HepG2 (cell line): ENCODE results near the gene LSR. TPM values are rescaled to one million over a fixed set of nuclear protein-coding genes. Genes with fewer than 3 reads are reported as not detected.

ENCODE experiments used
- ATAC-seq: fragments of 200-7000 bp; cut with Tn5 transposase; 3 replicates; pipeline ENCODE4 v1.9.1; 2020; ENCODE audit warnings: mild to moderate bottlenecking, moderate library complexity
- BruUV-seq: library from RNA; stranded (reverse); fragments of 400-500 nt; replicated peaks from 2 replicates; lab custom pipeline; 2021; lab: Mats Ljungman, UMichigan
- CTCF ChIA-PET: fragments of 300-600 bp; formaldehyde crosslinking; extraction: SDS; loops from one replicate; lab custom pipeline; 2021; ENCODE audit warnings: low total read pairs, inconsistent platforms, low intra/inter-chr PET ratio; lab: Yijun Ruan, JAX
- POLR2A ChIA-PET: fragments of 350-600 bp; sonication (Branson Sonifier 250); formaldehyde crosslinking; loops from one replicate; lab custom pipeline; 2020; ENCODE audit warnings: antibody characterized with exemption, inconsistent platforms; lab: Yijun Ruan, JAX
- DNase-seq: peaks from one replicate; pipeline ENCODE4 v3.0.0-alpha.2; 2015; ENCODE audit warnings: low spot score
- FAIRE-seq: peaks from 3 replicates; lab custom pipeline; 2011; peaks lifted over from hg19 to GRCh38; lab: Jason Lieb, UNC
- H2AFZ ChIP-seq: one replicate; pipeline ENCODE4 v1.6.1; 2011; ENCODE audit warnings: low read length, inconsistent platforms
- H3K27ac ChIP-seq: fragments of 300-600 bp; 3 replicates; pipeline ENCODE4 v1.8.0; 2011; ENCODE audit warnings: mixed run types, mild to moderate bottlenecking, mixed read lengths, low read length, inconsistent platforms; ENCODE audit not compliant: insufficient read depth; ENCODE audit errors: extremely low read length
- H3K27me3 ChIP-seq, 2 experiments: fragments of 200-600 bp in 1 of 2; 2 replicates in 1 of 2; 3 replicates in 1 of 2; pipeline versions ENCODE4 v1.6.0 to v1.8.0; 2011; ENCODE audit warnings: low read length in 2 of 2, mild to moderate bottlenecking in 2 of 2, moderate library complexity in 2 of 2, inconsistent platforms in 1 of 2; ENCODE audit not compliant: insufficient read depth in 2 of 2, control insufficient read depth in 1 of 2
- H3K36me3 ChIP-seq, 2 experiments: fragments of 200-600 bp in 1 of 2; replicated peaks in 1 of 2; 2 replicates in 1 of 2; 3 replicates in 1 of 2; pipeline versions ENCODE4 v1.5.1 to v1.8.0; 2011; ENCODE audit warnings: low read length in 2 of 2, inconsistent platforms in 1 of 2; ENCODE audit not compliant: insufficient read depth in 2 of 2, control insufficient read depth in 1 of 2
- H3K4me1 ChIP-seq: 2 replicates; pipeline ENCODE4 v1.5.1; 2012; ENCODE audit warnings: low read length, inconsistent platforms; ENCODE audit not compliant: insufficient read depth
- H3K4me2 ChIP-seq: 2 replicates; pipeline ENCODE4 v1.6.0; 2011; ENCODE audit warnings: low read depth, low read length, inconsistent platforms
- H3K4me3 ChIP-seq, 3 experiments: fragments of 200-600 bp in 1 of 3; sonication (generic), shearing (Covaris generic) in 1 of 3; replicated peaks in 1 of 3; 2 replicates each; pipeline ENCODE4 v1.5.1; 2011 to 2016; ENCODE audit warnings: low read length in 3 of 3, inconsistent platforms in 2 of 3, low read depth in 2 of 3, mild to moderate bottlenecking in 2 of 3, control low read depth in 1 of 3, mixed read lengths in 1 of 3; ENCODE audit not compliant: insufficient read depth in 1 of 3
- H3K79me2 ChIP-seq: one replicate; pipeline ENCODE4 v1.6.1; 2011; ENCODE audit warnings: low read length, inconsistent platforms; ENCODE audit not compliant: insufficient read depth
- H3K9ac ChIP-seq: 2 replicates; pipeline ENCODE4 v1.6.0; 2011; ENCODE audit warnings: mild to moderate bottlenecking, low read depth, low read length, inconsistent platforms; ENCODE audit not compliant: insufficient read depth
- H3K9me3 ChIP-seq: 2 replicates; pipeline ENCODE4 v1.5.1; 2012; ENCODE audit warnings: mild to moderate bottlenecking, low read length
- H4K20me1 ChIP-seq: 2 replicates; pipeline ENCODE4 v1.6.0; 2011; ENCODE audit warnings: inconsistent platforms, mild to moderate bottlenecking, low read length, moderate library complexity; ENCODE audit not compliant: insufficient read depth
- MAFF ChIP-seq: IDR thresholded peaks from 2 replicates; pipeline ENCODE4 v1.6.1; 2011; ENCODE audit warnings: low read depth, low read length, improper control_type of control experiment
- MAFK ChIP-seq, 2 experiments: IDR thresholded peaks in 1 of 2; conservative IDR thresholded peaks in 1 of 2; 2 replicates each; pipeline ENCODE4 v1.6.1; 2011; ENCODE audit warnings: improper control_type of control experiment in 2 of 2, low read length in 2 of 2
- PREB ChIP-seq: sonication (generic); formaldehyde crosslinking; IDR thresholded peaks from 2 replicates; pipeline ENCODE4 v1.4.0; 2020; ENCODE audit warnings: missing genetic modification reagents
- ZBTB7A ChIP-seq: sonication (generic); formaldehyde crosslinking; IDR thresholded peaks from 2 replicates; pipeline ENCODE4 v1.8.0; 2022; ENCODE audit warnings: mild to moderate bottlenecking, missing genetic modification reagents
- ZNF687 ChIP-seq: sonication (generic); formaldehyde crosslinking; IDR thresholded peaks from 2 replicates; pipeline ENCODE4 v1.5.1; 2020; ENCODE audit warnings: mild to moderate bottlenecking, missing genetic modification reagents, moderate library complexity
- WGBS: methylation state at CpG from one replicate; pipeline ENCODE4 v1.1.6; 2017; ENCODE audit warnings: low lambda C conversion rate; 5-methylcytosine and 5-hydroxymethylcytosine counted together
- in situ Hi-C: cut with HindIII; loops from 2 replicates; pipeline ENCODE4 v1.10.0; 2017; ENCODE audit warnings: low pct_unique_long_range_greater_than_20kb; ENCODE audit not compliant: extremely low pct_ligation_motif_present
- intact Hi-C: fragments of 100-400 bp; cut with micrococcal nuclease; formaldehyde crosslinking; loops from one replicate; pipeline ENCODE4 v1.10.0; 2022; ENCODE audit not compliant: unreplicated experiment
- polyA plus RNA-seq, 8 experiments: library from polyadenylated mRNA; depleted of rRNA in 3 of 8; stranded (reverse) in 7 of 8; unstranded in 1 of 8; fragments of >200 nt; fragmentation: Illumina TruSeq in 4 of 8; extraction: Trizol in 4 of 8; gene quantifications; 2 replicates each; pipeline versions ENCODE4 v1.2.1 to v1.2.3, GENCODE V29; 2011 to 2016; ENCODE audit warnings: low read depth in 4 of 8, missing spikeins in 1 of 8, mixed read lengths in 1 of 8; ENCODE audit not compliant: insufficient read depth in 1 of 8
- total RNA-seq, 5 experiments: library from RNA; depleted of rRNA; stranded (reverse); fragments of >200 nt; fragmentation: Illumina TruSeq; extraction: Trizol; gene quantifications; 2 replicates each; pipeline ENCODE4 v1.2.3, GENCODE V29; 2016; ENCODE audit warnings: low read depth in 1 of 5

The LSR gene
- total and polyA plus RNA-seq, 2 of the 13 experiments (the other 11 are each of a cell fraction or from before 2014, with no cell fraction given) = 29.2 to 79.2 TPM

- FAIRE-seq = no peak
- TF ChIP-seq PREB (CRISPR knock-in tag) = no peak
- TF ChIP-seq ZBTB7A (CRISPR knock-in tag) = no peak
- TF ChIP-seq ZNF687 = peak; percentile 22; the same call in 1 of the 2 replicates
- TF ChIP-seq MAFF = peak; percentile 8; the same call in 1 of the 2 replicates
- peak; percentile 57 to 72 for TF ChIP-seq MAFK (conservative IDR thresholded peaks at IDR 0.05 in 1 of 2, IDR thresholded peaks at IDR 0.05 in 1 of 2; ENCODE audit: low read length in 2 of 2)
- ChIA-PET CTCF (no interaction called here), POLR2A (interaction anchor here (1.0 to 2.3 kb wide), 2 partner anchors 8 to 10 kb away, joined by 4 to 9 read pairs; partner anchors contain the start of gene HAMP)
- no peak overlapping the region for H3K27ac ChIP-seq
- no peak overlapping the region for H3K9ac ChIP-seq
- peak overlapping the region; percentile 55 for H3K4me2 ChIP-seq
- WGBS = 0% methylated on average over 14 of the region's 20 CpGs
- DNase-seq = no peak
- H3K27me3 ChIP-seq = peaks cover 6 to 42% of the 10 kb centered on the region in 2 experiments
- no peaks in the 10 kb centered on the region for H3K79me2 ChIP-seq
- ATAC-seq = peak; percentile 44
- intact Hi-C loops (no loop called here), in situ Hi-C loops (no loop called here)
- H3K9me3 ChIP-seq = no peaks in the 10 kb centered on the region
- peak overlapping the region in 1 of 3 experiments; percentile 49; a peak in 1 of 6 replicates for H3K4me3 ChIP-seq
- BruUV-seq = no TSS peak
- H4K20me1 ChIP-seq = no peaks in the 10 kb centered on the region
- no peak overlapping the region for H2AFZ ChIP-seq
- H3K36me3 ChIP-seq = no peaks in the 10 kb centered on the region
- H3K4me1 ChIP-seq = peaks cover 56% of the 10 kb centered on the region
Observed at GRCh38 chr19:35290381-35291127, 41.8 kb downstream of the LSR start.
